HEK293 (cell line): Measurements from ENCODE around the gene VPS26B.
A peak's percentile ranks its signal among the peaks of the same experiment; 100 is the strongest.

ENCODE experiments used
- KLF7 ChIP-seq: fragments of 450-650 bp; formaldehyde crosslinking; IDR thresholded peaks from 2 replicates; pipeline ENCODE4 v1.5.1; 2016; ENCODE audit warnings: missing biosample characterization, missing genetic modification characterization, borderline replicate concordance
- ZBTB48 ChIP-seq: fragments of 450-650 bp; formaldehyde crosslinking; IDR thresholded peaks from 2 replicates; pipeline ENCODE4 v1.5.1; 2016; ENCODE audit warnings: missing biosample characterization, missing genetic modification characterization
- ZBTB8A ChIP-seq: fragments of 450-650 bp; formaldehyde crosslinking; IDR thresholded peaks from 2 replicates; pipeline ENCODE4 v1.5.1; 2016; ENCODE audit warnings: missing biosample characterization, missing genetic modification characterization
- ZNF10 ChIP-seq: fragments of 450-650 bp; formaldehyde crosslinking; IDR thresholded peaks from 2 replicates; pipeline ENCODE4 v1.5.1; 2017; ENCODE audit warnings: missing biosample characterization, missing genetic modification characterization
- ZNF146 ChIP-seq: fragments of 450-650 bp; formaldehyde crosslinking; IDR thresholded peaks from 2 replicates; pipeline ENCODE4 v1.5.1; 2016; ENCODE audit warnings: missing biosample characterization, missing genetic modification characterization
- ZNF157 ChIP-seq: fragments of 450-650 bp; formaldehyde crosslinking; IDR thresholded peaks from 2 replicates; pipeline ENCODE4 v1.5.1; 2016; ENCODE audit warnings: missing biosample characterization, missing genetic modification characterization
- ZNF175 ChIP-seq: fragments of 450-650 bp; formaldehyde crosslinking; IDR thresholded peaks from 2 replicates; pipeline ENCODE4 v1.5.1; 2016; ENCODE audit warnings: missing biosample characterization, missing genetic modification characterization
- ZNF658 ChIP-seq: fragments of 450-650 bp; formaldehyde crosslinking; IDR thresholded peaks from 2 replicates; pipeline ENCODE4; 2016; ENCODE audit warnings: missing biosample characterization, missing genetic modification characterization
- ZNF670 ChIP-seq: fragments of 450-650 bp; formaldehyde crosslinking; IDR thresholded peaks from 2 replicates; pipeline ENCODE4 v1.5.1; 2016; ENCODE audit warnings: missing biosample characterization, missing genetic modification characterization, low read depth
- TF ChIP-seq, protein P1 (sequence below): fragments of 450-650 bp; formaldehyde crosslinking; IDR thresholded peaks from 2 replicates; pipeline ENCODE4 v1.5.1; 2016; ENCODE audit warnings: missing biosample characterization, missing genetic modification characterization
- TF ChIP-seq, protein P2 (sequence below): fragments of 450-650 bp; formaldehyde crosslinking; IDR thresholded peaks from 2 replicates; pipeline ENCODE4 v1.5.1; 2016; ENCODE audit warnings: missing biosample characterization, missing genetic modification characterization
- TF ChIP-seq, protein P3 (sequence below): fragments of 450-650 bp; formaldehyde crosslinking; IDR thresholded peaks from 2 replicates; pipeline ENCODE4 v1.5.1; 2016; ENCODE audit warnings: missing biosample characterization, missing genetic modification characterization
- TF ChIP-seq, protein P4 (sequence below): fragments of 450-650 bp; formaldehyde crosslinking; IDR thresholded peaks from 2 replicates; pipeline ENCODE4 v1.5.1; 2016; ENCODE audit warnings: missing biosample characterization, missing genetic modification characterization
- TF ChIP-seq, protein P5 (sequence below): fragments of 450-650 bp; formaldehyde crosslinking; IDR thresholded peaks from 2 replicates; pipeline ENCODE4 v1.5.1; 2016; ENCODE audit warnings: missing biosample characterization, missing genetic modification characterization, low read depth
- TF ChIP-seq, protein P6 (sequence below): fragments of 450-650 bp; formaldehyde crosslinking; IDR thresholded peaks from 2 replicates; pipeline ENCODE4 v1.5.1; 2017; ENCODE audit warnings: missing biosample characterization, missing genetic modification characterization
- TF ChIP-seq, protein P7 (sequence below): fragments of 450-650 bp; formaldehyde crosslinking; IDR thresholded peaks from 2 replicates; pipeline ENCODE4; 2016; ENCODE audit warnings: missing biosample characterization, missing genetic modification characterization
- TF ChIP-seq, protein P8 (sequence below): fragments of 450-650 bp; formaldehyde crosslinking; IDR thresholded peaks from 2 replicates; pipeline ENCODE4 v1.5.1; 2016; ENCODE audit warnings: missing biosample characterization, missing genetic modification characterization
- TF ChIP-seq, protein P9 (sequence below): fragments of 450-650 bp; formaldehyde crosslinking; IDR thresholded peaks from 2 replicates; pipeline ENCODE4 v1.5.1; 2016; ENCODE audit warnings: missing biosample characterization, missing genetic modification characterization

VPS26B gene

DNA sequence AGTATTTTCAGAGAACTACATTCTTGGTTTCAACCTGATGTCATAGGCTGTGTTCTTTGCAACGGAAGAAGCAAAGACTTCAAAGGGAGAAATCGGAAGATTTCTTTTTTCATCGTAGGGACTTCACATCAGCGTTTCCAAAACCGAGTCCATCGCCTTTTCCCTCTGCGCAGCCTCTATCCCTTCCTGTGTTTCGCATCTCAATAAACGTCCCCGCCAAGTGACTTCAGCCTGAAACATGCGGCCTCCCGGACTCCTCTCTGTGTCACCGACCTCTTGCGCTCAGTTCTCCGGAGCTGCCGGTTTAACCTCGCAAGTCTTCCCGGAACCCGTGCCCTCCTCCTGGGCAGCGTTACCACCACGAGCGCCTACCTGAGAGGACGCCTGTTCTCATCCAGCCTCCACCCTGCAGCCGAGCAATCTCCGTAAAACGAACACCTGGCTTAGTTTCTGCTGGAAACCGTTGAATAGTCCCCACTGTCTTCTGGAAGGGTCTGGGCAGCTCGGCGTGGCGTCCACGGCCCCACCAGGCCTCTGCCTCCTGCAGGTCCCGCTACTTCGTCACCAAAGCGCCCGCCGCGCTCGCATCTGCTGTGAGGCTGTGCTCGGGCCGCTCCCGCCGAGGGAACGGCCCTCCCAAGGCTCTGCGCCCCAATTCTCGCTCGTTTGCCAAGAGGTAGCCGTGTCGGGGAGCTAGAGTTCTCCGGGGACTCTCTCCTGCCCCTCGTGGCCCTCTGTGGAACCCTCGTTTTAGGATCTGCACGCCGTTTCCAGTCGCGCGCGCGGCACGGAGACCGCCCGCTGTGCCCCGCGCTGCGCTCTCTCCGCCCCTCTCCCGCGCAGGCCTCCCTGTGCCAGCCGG is 51.3 kb downstream of the VPS26B start, which contains the start of gene GLB1L3 (continued):
- TF ChIP-seq, protein P1, sequence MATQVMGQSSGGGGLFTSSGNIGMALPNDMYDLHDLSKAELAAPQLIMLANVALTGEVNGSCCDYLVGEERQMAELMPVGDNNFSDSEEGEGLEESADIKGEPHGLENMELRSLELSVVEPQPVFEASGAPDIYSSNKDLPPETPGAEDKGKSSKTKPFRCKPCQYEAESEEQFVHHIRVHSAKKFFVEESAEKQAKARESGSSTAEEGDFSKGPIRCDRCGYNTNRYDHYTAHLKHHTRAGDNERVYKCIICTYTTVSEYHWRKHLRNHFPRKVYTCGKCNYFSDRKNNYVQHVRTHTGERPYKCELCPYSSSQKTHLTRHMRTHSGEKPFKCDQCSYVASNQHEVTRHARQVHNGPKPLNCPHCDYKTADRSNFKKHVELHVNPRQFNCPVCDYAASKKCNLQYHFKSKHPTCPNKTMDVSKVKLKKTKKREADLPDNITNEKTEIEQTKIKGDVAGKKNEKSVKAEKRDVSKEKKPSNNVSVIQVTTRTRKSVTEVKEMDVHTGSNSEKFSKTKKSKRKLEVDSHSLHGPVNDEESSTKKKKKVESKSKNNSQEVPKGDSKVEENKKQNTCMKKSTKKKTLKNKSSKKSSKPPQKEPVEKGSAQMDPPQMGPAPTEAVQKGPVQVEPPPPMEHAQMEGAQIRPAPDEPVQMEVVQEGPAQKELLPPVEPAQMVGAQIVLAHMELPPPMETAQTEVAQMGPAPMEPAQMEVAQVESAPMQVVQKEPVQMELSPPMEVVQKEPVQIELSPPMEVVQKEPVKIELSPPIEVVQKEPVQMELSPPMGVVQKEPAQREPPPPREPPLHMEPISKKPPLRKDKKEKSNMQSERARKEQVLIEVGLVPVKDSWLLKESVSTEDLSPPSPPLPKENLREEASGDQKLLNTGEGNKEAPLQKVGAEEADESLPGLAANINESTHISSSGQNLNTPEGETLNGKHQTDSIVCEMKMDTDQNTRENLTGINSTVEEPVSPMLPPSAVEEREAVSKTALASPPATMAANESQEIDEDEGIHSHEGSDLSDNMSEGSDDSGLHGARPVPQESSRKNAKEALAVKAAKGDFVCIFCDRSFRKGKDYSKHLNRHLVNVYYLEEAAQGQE (tag by site-specific recombination): no peak
- TF ChIP-seq, protein P2, sequence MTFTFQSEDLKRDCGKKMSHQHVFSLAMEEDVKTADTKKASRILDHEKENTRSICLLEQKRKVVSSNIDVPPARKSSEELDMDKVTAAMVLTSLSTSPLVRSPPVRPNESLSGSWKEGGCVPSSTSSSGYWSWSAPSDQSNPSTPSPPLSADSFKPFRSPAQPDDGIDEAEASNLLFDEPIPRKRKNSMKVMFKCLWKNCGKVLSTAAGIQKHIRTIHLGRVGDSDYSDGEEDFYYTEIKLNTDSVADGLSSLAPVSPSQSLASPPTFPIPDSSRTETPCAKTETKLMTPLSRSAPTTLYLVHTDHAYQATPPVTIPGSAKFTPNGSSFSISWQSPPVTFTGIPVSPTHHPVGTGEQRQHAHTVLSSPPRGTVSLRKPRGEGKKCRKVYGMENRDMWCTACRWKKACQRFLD (tag by site-specific recombination): no peak
- TF ChIP-seq, protein P3, sequence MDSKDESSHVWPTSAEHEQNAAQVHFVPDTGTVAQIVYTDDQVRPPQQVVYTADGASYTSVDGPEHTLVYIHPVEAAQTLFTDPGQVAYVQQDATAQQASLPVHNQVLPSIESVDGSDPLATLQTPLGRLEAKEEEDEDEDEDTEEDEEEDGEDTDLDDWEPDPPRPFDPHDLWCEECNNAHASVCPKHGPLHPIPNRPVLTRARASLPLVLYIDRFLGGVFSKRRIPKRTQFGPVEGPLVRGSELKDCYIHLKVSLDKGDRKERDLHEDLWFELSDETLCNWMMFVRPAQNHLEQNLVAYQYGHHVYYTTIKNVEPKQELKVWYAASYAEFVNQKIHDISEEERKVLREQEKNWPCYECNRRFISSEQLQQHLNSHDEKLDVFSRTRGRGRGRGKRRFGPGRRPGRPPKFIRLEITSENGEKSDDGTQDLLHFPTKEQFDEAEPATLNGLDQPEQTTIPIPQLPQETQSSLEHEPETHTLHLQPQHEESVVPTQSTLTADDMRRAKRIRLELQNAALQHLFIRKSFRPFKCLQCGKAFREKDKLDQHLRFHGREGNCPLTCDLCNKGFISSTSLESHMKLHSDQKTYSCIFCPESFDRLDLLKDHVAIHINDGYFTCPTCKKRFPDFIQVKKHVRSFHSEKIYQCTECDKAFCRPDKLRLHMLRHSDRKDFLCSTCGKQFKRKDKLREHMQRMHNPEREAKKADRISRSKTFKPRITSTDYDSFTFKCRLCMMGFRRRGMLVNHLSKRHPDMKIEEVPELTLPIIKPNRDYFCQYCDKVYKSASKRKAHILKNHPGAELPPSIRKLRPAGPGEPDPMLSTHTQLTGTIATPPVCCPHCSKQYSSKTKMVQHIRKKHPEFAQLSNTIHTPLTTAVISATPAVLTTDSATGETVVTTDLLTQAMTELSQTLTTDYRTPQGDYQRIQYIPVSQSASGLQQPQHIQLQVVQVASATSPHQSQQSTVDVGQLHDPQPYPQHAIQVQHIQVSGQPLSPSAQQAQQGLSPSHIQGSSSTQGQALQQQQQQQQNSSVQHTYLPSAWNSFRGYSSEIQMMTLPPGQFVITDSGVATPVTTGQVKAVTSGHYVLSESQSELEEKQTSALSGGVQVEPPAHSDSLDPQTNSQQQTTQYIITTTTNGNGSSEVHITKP (tag by site-specific recombination): no peak; the same call in 1 of the 2 replicates
- TF ChIP-seq, protein P4, sequence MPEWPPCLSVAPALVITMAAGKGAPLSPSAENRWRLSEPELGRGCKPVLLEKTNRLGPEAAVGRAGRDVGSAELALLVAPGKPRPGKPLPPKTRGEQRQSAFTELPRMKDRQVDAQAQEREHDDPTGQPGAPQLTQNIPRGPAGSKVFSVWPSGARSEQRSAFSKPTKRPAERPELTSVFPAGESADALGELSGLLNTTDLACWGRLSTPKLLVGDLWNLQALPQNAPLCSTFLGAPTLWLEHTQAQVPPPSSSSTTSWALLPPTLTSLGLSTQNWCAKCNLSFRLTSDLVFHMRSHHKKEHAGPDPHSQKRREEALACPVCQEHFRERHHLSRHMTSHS (tag by site-specific recombination): no peak
- TF ChIP-seq, protein P5, sequence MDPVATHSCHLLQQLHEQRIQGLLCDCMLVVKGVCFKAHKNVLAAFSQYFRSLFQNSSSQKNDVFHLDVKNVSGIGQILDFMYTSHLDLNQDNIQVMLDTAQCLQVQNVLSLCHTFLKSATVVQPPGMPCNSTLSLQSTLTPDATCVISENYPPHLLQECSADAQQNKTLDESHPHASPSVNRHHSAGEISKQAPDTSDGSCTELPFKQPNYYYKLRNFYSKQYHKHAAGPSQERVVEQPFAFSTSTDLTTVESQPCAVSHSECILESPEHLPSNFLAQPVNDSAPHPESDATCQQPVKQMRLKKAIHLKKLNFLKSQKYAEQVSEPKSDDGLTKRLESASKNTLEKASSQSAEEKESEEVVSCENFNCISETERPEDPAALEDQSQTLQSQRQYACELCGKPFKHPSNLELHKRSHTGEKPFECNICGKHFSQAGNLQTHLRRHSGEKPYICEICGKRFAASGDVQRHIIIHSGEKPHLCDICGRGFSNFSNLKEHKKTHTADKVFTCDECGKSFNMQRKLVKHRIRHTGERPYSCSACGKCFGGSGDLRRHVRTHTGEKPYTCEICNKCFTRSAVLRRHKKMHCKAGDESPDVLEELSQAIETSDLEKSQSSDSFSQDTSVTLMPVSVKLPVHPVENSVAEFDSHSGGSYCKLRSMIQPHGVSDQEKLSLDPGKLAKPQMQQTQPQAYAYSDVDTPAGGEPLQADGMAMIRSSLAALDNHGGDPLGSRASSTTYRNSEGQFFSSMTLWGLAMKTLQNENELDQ (tag by site-specific recombination): no peak
- TF ChIP-seq ZNF10 (tag by site-specific recombination) (no peak), ZNF658 (tag by site-specific recombination) (no peak), ZBTB48 (tag by site-specific recombination) (no peak; the same call in 1 of the 2 replicates), ZNF670 (no peak), ZNF175 (tag by site-specific recombination) (no peak), ZNF157 (tag by site-specific recombination) (no peak), ZBTB8A (tag by site-specific recombination) (peak; percentile 83), ZNF146 (no peak), KLF7 (peak; percentile 38; the same call in 1 of the 2 replicates)
- TF ChIP-seq, protein P6, sequence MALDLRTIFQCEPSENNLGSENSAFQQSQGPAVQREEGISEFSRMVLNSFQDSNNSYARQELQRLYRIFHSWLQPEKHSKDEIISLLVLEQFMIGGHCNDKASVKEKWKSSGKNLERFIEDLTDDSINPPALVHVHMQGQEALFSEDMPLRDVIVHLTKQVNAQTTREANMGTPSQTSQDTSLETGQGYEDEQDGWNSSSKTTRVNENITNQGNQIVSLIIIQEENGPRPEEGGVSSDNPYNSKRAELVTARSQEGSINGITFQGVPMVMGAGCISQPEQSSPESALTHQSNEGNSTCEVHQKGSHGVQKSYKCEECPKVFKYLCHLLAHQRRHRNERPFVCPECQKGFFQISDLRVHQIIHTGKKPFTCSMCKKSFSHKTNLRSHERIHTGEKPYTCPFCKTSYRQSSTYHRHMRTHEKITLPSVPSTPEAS (tag by site-specific recombination): no peak
- TF ChIP-seq, protein P7, sequence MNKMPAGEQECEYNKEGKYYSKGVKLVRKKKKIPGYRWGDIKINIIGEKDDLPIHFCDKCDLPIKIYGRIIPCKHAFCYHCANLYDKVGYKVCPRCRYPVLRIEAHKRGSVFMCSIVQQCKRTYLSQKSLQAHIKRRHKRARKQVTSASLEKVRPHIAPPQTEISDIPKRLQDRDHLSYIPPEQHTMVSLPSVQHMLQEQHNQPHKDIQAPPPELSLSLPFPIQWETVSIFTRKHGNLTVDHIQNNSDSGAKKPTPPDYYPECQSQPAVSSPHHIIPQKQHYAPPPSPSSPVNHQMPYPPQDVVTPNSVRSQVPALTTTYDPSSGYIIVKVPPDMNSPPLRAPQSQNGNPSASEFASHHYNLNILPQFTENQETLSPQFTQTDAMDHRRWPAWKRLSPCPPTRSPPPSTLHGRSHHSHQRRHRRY (tag by site-specific recombination): no peak
- TF ChIP-seq, protein P8, sequence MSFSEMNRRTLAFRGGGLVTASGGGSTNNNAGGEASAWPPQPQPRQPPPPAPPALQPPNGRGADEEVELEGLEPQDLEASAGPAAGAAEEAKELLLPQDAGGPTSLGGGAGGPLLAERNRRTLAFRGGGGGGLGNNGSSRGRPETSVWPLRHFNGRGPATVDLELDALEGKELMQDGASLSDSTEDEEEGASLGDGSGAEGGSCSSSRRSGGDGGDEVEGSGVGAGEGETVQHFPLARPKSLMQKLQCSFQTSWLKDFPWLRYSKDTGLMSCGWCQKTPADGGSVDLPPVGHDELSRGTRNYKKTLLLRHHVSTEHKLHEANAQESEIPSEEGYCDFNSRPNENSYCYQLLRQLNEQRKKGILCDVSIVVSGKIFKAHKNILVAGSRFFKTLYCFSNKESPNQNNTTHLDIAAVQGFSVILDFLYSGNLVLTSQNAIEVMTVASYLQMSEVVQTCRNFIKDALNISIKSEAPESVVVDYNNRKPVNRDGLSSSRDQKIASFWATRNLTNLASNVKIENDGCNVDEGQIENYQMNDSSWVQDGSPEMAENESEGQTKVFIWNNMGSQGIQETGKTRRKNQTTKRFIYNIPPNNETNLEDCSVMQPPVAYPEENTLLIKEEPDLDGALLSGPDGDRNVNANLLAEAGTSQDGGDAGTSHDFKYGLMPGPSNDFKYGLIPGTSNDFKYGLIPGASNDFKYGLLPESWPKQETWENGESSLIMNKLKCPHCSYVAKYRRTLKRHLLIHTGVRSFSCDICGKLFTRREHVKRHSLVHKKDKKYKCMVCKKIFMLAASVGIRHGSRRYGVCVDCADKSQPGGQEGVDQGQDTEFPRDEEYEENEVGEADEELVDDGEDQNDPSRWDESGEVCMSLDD: peak; percentile 66; the same call in 1 of the 2 replicates
- TF ChIP-seq, protein P9, sequence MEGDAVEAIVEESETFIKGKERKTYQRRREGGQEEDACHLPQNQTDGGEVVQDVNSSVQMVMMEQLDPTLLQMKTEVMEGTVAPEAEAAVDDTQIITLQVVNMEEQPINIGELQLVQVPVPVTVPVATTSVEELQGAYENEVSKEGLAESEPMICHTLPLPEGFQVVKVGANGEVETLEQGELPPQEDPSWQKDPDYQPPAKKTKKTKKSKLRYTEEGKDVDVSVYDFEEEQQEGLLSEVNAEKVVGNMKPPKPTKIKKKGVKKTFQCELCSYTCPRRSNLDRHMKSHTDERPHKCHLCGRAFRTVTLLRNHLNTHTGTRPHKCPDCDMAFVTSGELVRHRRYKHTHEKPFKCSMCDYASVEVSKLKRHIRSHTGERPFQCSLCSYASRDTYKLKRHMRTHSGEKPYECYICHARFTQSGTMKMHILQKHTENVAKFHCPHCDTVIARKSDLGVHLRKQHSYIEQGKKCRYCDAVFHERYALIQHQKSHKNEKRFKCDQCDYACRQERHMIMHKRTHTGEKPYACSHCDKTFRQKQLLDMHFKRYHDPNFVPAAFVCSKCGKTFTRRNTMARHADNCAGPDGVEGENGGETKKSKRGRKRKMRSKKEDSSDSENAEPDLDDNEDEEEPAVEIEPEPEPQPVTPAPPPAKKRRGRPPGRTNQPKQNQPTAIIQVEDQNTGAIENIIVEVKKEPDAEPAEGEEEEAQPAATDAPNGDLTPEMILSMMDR (tag by site-specific recombination): peak; percentile 91
